ENCODE measurements around the gene ARL9. TPM values are rescaled to one million over a fixed set of nuclear protein-coding genes. Genes with fewer than 3 reads are reported as not detected.
A peak's percentile ranks its signal among the peaks of the same experiment; 100 is the strongest.

Gene ARL9
- total and polyA plus RNA-seq, 8 donors, result 0.25 to 0.55 (median 0.50) TPM; not detected in 5

GRCh38 chr4:56468097-56468422, 37.5 kb upstream of the ARL9 start:
- Histone ChIP-seq H3K27ac (peak overlapping the region; percentile 83 to 94 (median 89)), H3K4me3 (peak overlapping the region; percentile 81 to 97 (median 96)), H3K4me1 (peaks cover 24 to 46% (median 37%) of the 10 kb centered on the region in 4 donors), H3K36me3 (peaks cover 14 to 35% (median 31%) of the 10 kb centered on the region in 4 donors), H3K27me3 (no peaks in the 10 kb centered on the region), H3K9me3 (no peaks in the 10 kb centered on the region)
- WGBS, 5 donors, result 0 to 1% (median 0%) methylated on average over 10 of the region's 10 CpGs
- intact Hi-C loops (cut with DNase I; ENCODE audit: low total_unique reads), result no loop called here
- no peak for TF ChIP-seq POLR2A (IDR thresholded peaks at IDR 0.05)
- TF ChIP-seq POLR2AphosphoS5 (IDR thresholded peaks at IDR 0.05), result peak in 1 of 3 donors; percentile 14
- no peak for TF ChIP-seq CTCF (IDR thresholded peaks at IDR 0.05)
- DNase-seq, result peak; percentile 37 to 85

- intact Hi-C loops (cut with DNase I; ENCODE audit: low total_unique reads), result no loop called here
- no peak for DNase-seq
- Histone ChIP-seq H3K27ac (no peak overlapping the region), H3K4me1 (peaks cover 24 to 41% (median 30%) of the 10 kb centered on the region in 4 donors), H3K36me3 (peaks cover 30 to 48% (median 47%) of the 10 kb centered on the region in 4 donors), H3K27me3 (no peaks in the 10 kb centered on the region), H3K9me3 (no peaks in the 10 kb centered on the region), H3K4me3 (no peak overlapping the region)
- no peak for TF ChIP-seq CTCF (IDR thresholded peaks at IDR 0.05)
- no peak for TF ChIP-seq POLR2A (IDR thresholded peaks at IDR 0.05)
- TF ChIP-seq POLR2AphosphoS5 (IDR thresholded peaks at IDR 0.05), result no peak
- TF ChIP-seq EP300 (IDR thresholded peaks at IDR 0.05), result no peak
- WGBS, 5 donors, result 66 to 74% (median 69%) methylated on average over 6 of the region's 6 CpGs
Measured at GRCh38 chr4:56469489-56470210, 35.9 kb upstream of the ARL9 start.

GRCh38 chr4:56475917-56476316, 29.7 kb upstream of the ARL9 start:
- DNase-seq, result no peak
- Histone ChIP-seq H3K36me3 (peaks cover 58 to 100% (median 100%) of the 10 kb centered on the region in 4 donors), H3K4me1 (no peaks in the 10 kb centered on the region), H3K9me3 (no peaks in the 10 kb centered on the region), H3K4me3 (no peak overlapping the region), H3K27ac (no peak overlapping the region), H3K27me3 (no peaks in the 10 kb centered on the region)
- intact Hi-C loops (cut with DNase I; ENCODE audit: low total_unique reads), result no loop called here
- 75 to 93% (median 89%) methylated on average over 2 of the region's 2 CpGs for WGBS, 5 donors
- no peak for TF ChIP-seq POLR2AphosphoS5 (IDR thresholded peaks at IDR 0.05)
- no peak for TF ChIP-seq EP300 (IDR thresholded peaks at IDR 0.05)
- no peak for TF ChIP-seq CTCF (IDR thresholded peaks at IDR 0.05)
- no peak for TF ChIP-seq POLR2A (IDR thresholded peaks at IDR 0.05)

- Histone ChIP-seq H3K27ac (no peak overlapping the region), H3K4me1 (no peaks in the 10 kb centered on the region), H3K4me3 (no peak overlapping the region), H3K27me3 (no peaks in the 10 kb centered on the region), H3K36me3 (peaks cover 54 to 100% (median 99%) of the 10 kb centered on the region in 4 donors), H3K9me3 (no peaks in the 10 kb centered on the region)
- intact Hi-C loops (cut with DNase I; ENCODE audit: low total_unique reads), result no loop called here
- no peak for TF ChIP-seq POLR2A (IDR thresholded peaks at IDR 0.05)
- no peak for TF ChIP-seq EP300 (IDR thresholded peaks at IDR 0.05)
- no peak for TF ChIP-seq CTCF (IDR thresholded peaks at IDR 0.05)
- TF ChIP-seq POLR2AphosphoS5 (IDR thresholded peaks at IDR 0.05), result no peak
- DNase-seq, result no peak
- 92 to 97% (median 93%) methylated on average over 5 of the region's 5 CpGs for WGBS, 5 donors
Measured at GRCh38 chr4:56477192-56477702, 28.3 kb upstream of the ARL9 start.
